SU-DHL-6 (cell line): ENCODE measurements around the gene POM121L2.

Source experiments
- H2AFZ ChIP-seq: fragments of 200-600 bp; sonication (generic); 2 replicates; pipeline ENCODE4 v1.6.1; 2014; ENCODE audit warnings: low read depth, mild to moderate bottlenecking, moderate library complexity, mixed read lengths, antibody characterized with exemption, low read length; ENCODE audit not compliant: severe bottlenecking
- H3F3A ChIP-seq: fragments of 200-600 bp; shearing (Covaris generic); 2 replicates; pipeline ENCODE4 v1.6.0; 2016; ENCODE audit warnings: antibody characterized with exemption, mild to moderate bottlenecking; ENCODE audit not compliant: insufficient read depth
- H3K27ac ChIP-seq: fragments of 200-600 bp; sonication (generic); 2 replicates; pipeline ENCODE4 v1.5.1; 2016; ENCODE audit warnings: low read depth, mild to moderate bottlenecking, low read length, moderate library complexity, mixed read lengths
- H3K27me3 ChIP-seq: fragments of 200-600 bp; sonication (generic), shearing (Covaris generic); 2 replicates; pipeline ENCODE4 v1.6.0; 2014; ENCODE audit warnings: mild to moderate bottlenecking, low read length
- H3K36me3 ChIP-seq: fragments of 200-600 bp; sonication (generic); 2 replicates; pipeline ENCODE4 v1.6.1; 2014; ENCODE audit warnings: mild to moderate bottlenecking, low read length, mixed read lengths
- H3K4me2 ChIP-seq: fragments of 300-600, 200-600 bp; shearing (Covaris generic), sonication (generic); 2 replicates; pipeline ENCODE4 v1.6.0; 2014; ENCODE audit warnings: low read length, low read depth, mild to moderate bottlenecking; ENCODE audit not compliant: poor library complexity, severe bottlenecking
- H3K4me3 ChIP-seq: fragments of 200-600 bp; sonication (generic); 2 replicates; pipeline ENCODE4 v1.5.1; 2014; ENCODE audit warnings: antibody characterized with exemption, low read length, mild to moderate bottlenecking, mixed read lengths; ENCODE audit not compliant: insufficient read depth, poor library complexity, severe bottlenecking
- H3K79me2 ChIP-seq: fragments of 200-600 bp; sonication (generic); 2 replicates; pipeline ENCODE4 v1.6.1; 2014; ENCODE audit warnings: mild to moderate bottlenecking, low read length, moderate library complexity; ENCODE audit not compliant: insufficient read depth
- H3K9ac ChIP-seq: fragments of 200-600 bp; sonication (generic); 2 replicates; pipeline ENCODE4 v1.7.0; 2014; ENCODE audit warnings: mild to moderate bottlenecking, low read length
- H3K9me2 ChIP-seq: fragments of 200-600 bp; sonication (generic); replicated peaks from 2 replicates; pipeline ENCODE4 v1.6.1; 2014; ENCODE audit warnings: low read length; ENCODE audit not compliant: insufficient read depth
- H3K9me3 ChIP-seq: fragments of 200-600 bp; sonication (generic); 2 replicates; pipeline ENCODE4 v1.6.1; 2014; ENCODE audit warnings: low read length, mixed read lengths; ENCODE audit not compliant: insufficient read depth
- H4K20me1 ChIP-seq: fragments of 200-600 bp; sonication (generic); 2 replicates; pipeline ENCODE4 v1.6.1; 2014; ENCODE audit warnings: low read depth, mild to moderate bottlenecking, antibody characterized with exemption, low read length, moderate library complexity, mixed read lengths
- CTCF ChIP-seq: fragments of 200-600 bp; sonication (generic); IDR thresholded peaks from one replicate; pipeline ENCODE4 v1.5.1; 2017; ENCODE audit warnings: antibody characterized with exemption, mild to moderate bottlenecking, low read length, moderate library complexity; ENCODE audit not compliant: insufficient read depth, poor library complexity, severe bottlenecking
- EZH2phosphoT487 ChIP-seq: fragments of 200-600 bp; sonication (generic), shearing (Covaris generic); conservative IDR thresholded peaks from 2 replicates; pipeline ENCODE4 v1.6.1; 2018; ENCODE audit warnings: mild to moderate bottlenecking, antibody characterized with exemption, low read length, moderate library complexity, mixed read lengths

Gene POM121L2

GRCh38 chr6:27283279-27283678, 28.8 kb downstream of the POM121L2 start:
- Histone ChIP-seq H3K9ac (no peak overlapping the region), H3K9me3 (no peaks in the 10 kb centered on the region), H3K27me3 (peaks cover 3% of the 10 kb centered on the region; the same call in 1 of the 2 replicates), H3F3A (no peaks in the 10 kb centered on the region), H4K20me1 (no peaks in the 10 kb centered on the region), H2AFZ (no peak overlapping the region), H3K36me3 (no peaks in the 10 kb centered on the region), H3K27ac (no peak overlapping the region), H3K79me2 (no peaks in the 10 kb centered on the region), H3K9me2 (no peaks in the 10 kb centered on the region), H3K4me2 (no peak overlapping the region), H3K4me3 (no peak overlapping the region)
- no peak for TF ChIP-seq CTCF
- TF ChIP-seq EZH2phosphoT487: no peak

GRCh38 chr6:27281569-27281968, 30.5 kb downstream of the POM121L2 start:
- Histone ChIP-seq H3F3A (no peaks in the 10 kb centered on the region), H3K27me3 (no peaks in the 10 kb centered on the region), H3K4me3 (no peak overlapping the region), H3K9me2 (no peaks in the 10 kb centered on the region), H3K9ac (no peak overlapping the region), H3K27ac (no peak overlapping the region), H3K36me3 (no peaks in the 10 kb centered on the region), H2AFZ (no peak overlapping the region), H3K79me2 (no peaks in the 10 kb centered on the region), H4K20me1 (no peaks in the 10 kb centered on the region), H3K9me3 (no peaks in the 10 kb centered on the region), H3K4me2 (no peak overlapping the region)
- TF ChIP-seq EZH2phosphoT487: no peak
- no peak for TF ChIP-seq CTCF

GRCh38 chr6:27281105-27281539, 31.0 kb downstream of the POM121L2 start:
- no peaks in the 10 kb centered on the region for H3K27me3 ChIP-seq
- TF ChIP-seq EZH2phosphoT487 (no peak), CTCF (no peak)
- no peak overlapping the region for H3K4me3 ChIP-seq
- no peak overlapping the region for H2AFZ ChIP-seq
- no peaks in the 10 kb centered on the region for H3K36me3 ChIP-seq
- H3K27ac ChIP-seq: no peak overlapping the region
- no peaks in the 10 kb centered on the region for H3K79me2 ChIP-seq
- H4K20me1 ChIP-seq: no peaks in the 10 kb centered on the region
- H3K4me2 ChIP-seq: no peak overlapping the region
- no peaks in the 10 kb centered on the region for H3K9me3 ChIP-seq
- H3K9me2 ChIP-seq: no peaks in the 10 kb centered on the region
- no peaks in the 10 kb centered on the region for H3F3A ChIP-seq
- H3K9ac ChIP-seq: no peak overlapping the region
